ENCODE measurements around the gene ATG9B. TPM values are rescaled to one million over a fixed set of nuclear protein-coding genes. Genes with fewer than 3 reads are reported as not detected.

Gene ATG9B
- total and polyA plus RNA-seq, 2 donors (not counting 1 experiment from before 2014, with no cell fraction given), result 5.1 to 7.2 TPM

GRCh38 chr7:151013733-151014497 is 10.4 kb downstream of the ATG9B start:
- WGBS (ENCODE audit: insufficient coverage), result 8% methylated on average over 52 of the region's 55 CpGs
- Histone ChIP-seq H4K20me1 (ENCODE audit: control insufficient read depth, insufficient read depth, low read length, poor library complexity, severe bottlenecking) (no peaks in the 10 kb centered on the region), H3K36me3 (replicated peaks in 1 of 2; ENCODE audit: control extremely low read depth in 1 of 2, control insufficient read depth in 1 of 2, extremely low read depth in 1 of 2, insufficient read depth in 2 of 2, low read length in 1 of 2) (no peaks in the 10 kb centered on the region), H3K4me2 (replicated peaks; ENCODE audit: low read depth, low read length, poor library complexity, severe bottlenecking) (peak overlapping the region; percentile 96), H3K27me3 (replicated peaks in 1 of 4; ENCODE audit: control extremely low read depth in 1 of 4, control insufficient read depth in 3 of 4, insufficient read depth in 4 of 4, low read length in 3 of 4) (peaks cover 0 to 16% (median under 1%) of the 10 kb centered on the region in 4 experiments), H3K79me2 (ENCODE audit: control insufficient read depth, insufficient read depth, low read length) (no peaks in the 10 kb centered on the region), H3K4me1 (ENCODE audit: control insufficient read depth in 2 of 2, insufficient read depth in 2 of 2, low read length in 2 of 2) (peaks cover 26 to 49% of the 10 kb centered on the region in 2 donors), H3K9me3 (ENCODE audit: control extremely low read depth in 1 of 3, control insufficient read depth in 2 of 3, insufficient read depth in 1 of 3, low read length in 2 of 3) (peaks cover 0 to 25% (median 0%) of the 10 kb centered on the region in 3 donors), H3K4me3 (ENCODE audit: control extremely low read depth in 1 of 5, extremely low read depth in 1 of 5, insufficient read depth in 1 of 5, low read depth in 2 of 5, low read length in 4 of 5) (peak overlapping the region; percentile 17 to 75 (median 66)), H3K9ac (ENCODE audit: low read length) (peak overlapping the region; percentile 79), H3K27ac (ENCODE audit: low read length in 2 of 2) (peak overlapping the region; percentile 85 to 89), H2AFZ (ENCODE audit: insufficient read depth, low read depth, low read length, poor library complexity, severe bottlenecking) (peak overlapping the region; percentile 51)
- ATAC-seq (ENCODE audit: low read depth), result peak; percentile 68
- ChIA-PET POLR2A (interaction anchor here (0.6 to 1.3 kb wide), 5 partner anchors 14 to 863 kb away, joined by 3 to 12 read pairs (median 5); partner anchors contain the start of genes ABCB8 and PRKAG2), CTCF (interaction anchor here (0.9 to 1.4 kb wide), 4 partner anchors 9 to 39 kb away, joined by 3 to 5 read pairs (median 4); no protein-coding TSS in a partner anchor)
- H3K27me3 Mint-ChIP-seq, result peaks cover 8% of the 10 kb centered on the region
- peak overlapping the region; percentile 97 for H3K4me3 Mint-ChIP-seq
- intact Hi-C loops (cut with micrococcal nuclease), result loop anchor here (1.0 to 5.0 kb wide), 6 partner anchors 14 to 213 kb away; partner anchors contain the start of genes ABCB8, ABCF2, AGAP3 and CDK5
- TF ChIP-seq EZH2 (IDR thresholded peaks at IDR 0.05; ENCODE audit: borderline replicate concordance, insufficient read depth, low read depth, low read length, poor library complexity, severe bottlenecking) (no peak), CTCF (IDR thresholded peaks at IDR 0.05) (no peak)
- no peaks in the 10 kb centered on the region for H3K9me3 Mint-ChIP-seq (ENCODE audit: insufficient read depth)
- peak; percentile 95 for DNase-seq
- peaks cover 44% of the 10 kb centered on the region for H3K4me1 Mint-ChIP-seq
- peak overlapping the region; percentile 97 for H3K27ac Mint-ChIP-seq
